Smooth muscle cell of the brain vasculature (primary cell): Measurements from ENCODE around the gene GDAP1L1.
"Not testable (repeated sequence)": the region's sequence is repeated elsewhere in the genome, so short reads cannot be mapped to it uniquely, and the experiment has no call there.

Source experiments
- DNase-seq: peaks from one replicate; pipeline ENCODE4 v3.0.0-alpha.2; 2012; ENCODE audit warnings: low read depth, low spot score

Gene GDAP1L1

GRCh38 chr20:44219791-44220190, 27.3 kb upstream of the GDAP1L1 start:
- DNase-seq = no peak

- DNase-seq = no peak
Observed at GRCh38 chr20:44221368-44221954, 25.6 kb upstream of the GDAP1L1 start.

DNA sequence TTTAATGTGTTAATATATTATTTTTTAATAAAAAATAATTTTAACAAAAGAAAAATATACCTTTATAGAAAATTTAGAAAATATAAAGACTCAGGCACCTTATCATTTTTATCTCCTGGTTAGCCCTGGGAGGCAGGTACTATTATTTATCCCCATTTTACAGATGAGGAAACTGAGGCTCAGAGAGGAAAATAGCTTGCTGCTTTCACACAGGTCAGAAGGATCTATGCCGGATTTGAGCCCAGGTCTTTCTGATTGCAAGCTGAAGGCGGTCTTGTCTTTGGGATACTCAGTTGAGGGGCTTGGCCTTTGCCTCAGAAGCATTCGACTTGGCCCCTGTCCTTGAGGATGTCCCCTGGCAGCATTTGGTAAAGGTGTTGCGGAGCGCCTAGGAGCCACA, 25.1 kb upstream of the GDAP1L1 start:
- no peak for DNase-seq

GRCh38 chr20:44222633-44223368, 24.3 kb upstream of the GDAP1L1 start:
- no peak for DNase-seq

DNA sequence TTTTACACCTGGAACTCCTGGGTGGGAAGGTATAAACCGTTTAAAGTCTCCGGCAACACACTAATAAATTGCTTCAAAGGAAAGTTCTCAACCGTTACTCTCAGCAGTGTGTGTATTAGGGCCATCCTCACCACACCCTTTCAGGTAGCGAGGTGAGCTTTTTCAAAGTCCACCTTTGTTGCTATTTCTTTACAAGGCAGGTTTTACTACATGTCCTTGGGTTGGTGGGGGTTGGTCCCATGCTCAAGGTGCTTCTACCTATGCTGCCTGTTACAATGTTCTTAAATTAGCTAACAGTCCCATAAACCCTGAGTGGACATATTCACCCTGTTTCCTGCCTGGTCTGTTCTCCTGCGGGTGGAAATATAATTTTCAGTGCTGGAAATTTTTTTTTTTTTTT, 23.4 kb upstream of the GDAP1L1 start:
- DNase-seq = no peak

GRCh38 chr20:44224637-44225036, 22.5 kb upstream of the GDAP1L1 start:
- no peak for DNase-seq

GRCh38 chr20:44228465-44229258, 18.4 kb upstream of the GDAP1L1 start:
- no peak for DNase-seq

DNA sequence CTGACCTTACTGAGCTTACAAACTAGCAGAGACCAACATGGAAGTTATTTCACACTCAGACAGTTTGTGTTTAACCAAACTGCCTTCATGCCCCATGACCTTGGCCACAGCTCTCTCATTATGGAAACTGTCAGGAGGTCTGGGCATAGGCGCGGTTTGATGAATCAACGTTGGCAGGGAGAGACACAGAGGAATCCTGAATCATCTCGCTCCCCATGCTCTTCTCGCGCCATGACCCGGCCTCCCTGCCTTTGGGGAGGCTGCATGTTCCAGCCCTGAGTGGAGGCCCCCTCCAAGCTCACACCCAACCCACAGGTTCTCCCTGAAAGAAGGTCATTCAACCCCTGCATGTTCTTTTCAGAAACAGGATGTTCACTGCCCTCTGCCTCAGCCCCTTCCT, 15.9 kb upstream of the GDAP1L1 start:
- DNase-seq = no peak

GRCh38 chr20:44231713-44232468, 15.2 kb upstream of the GDAP1L1 start:
- no peak for DNase-seq

GRCh38 chr20:44232469-44232856, 14.6 kb upstream of the GDAP1L1 start:
- not testable (repeated sequence) for DNase-seq

- DNase-seq = no peak
Observed at GRCh38 chr20:44233436-44234016, 13.6 kb upstream of the GDAP1L1 start.

- no peak for DNase-seq
Observed at GRCh38 chr20:44234566-44235317, 12.4 kb upstream of the GDAP1L1 start.

- no peak for DNase-seq
Observed at GRCh38 chr20:44235702-44236101, 11.4 kb upstream of the GDAP1L1 start.

GRCh38 chr20:44236840-44237239, 10.3 kb upstream of the GDAP1L1 start:
- not testable (repeated sequence) for DNase-seq

GRCh38 chr20:44241796-44242195, 5.3 kb upstream of the GDAP1L1 start:
- no peak for DNase-seq

DNA sequence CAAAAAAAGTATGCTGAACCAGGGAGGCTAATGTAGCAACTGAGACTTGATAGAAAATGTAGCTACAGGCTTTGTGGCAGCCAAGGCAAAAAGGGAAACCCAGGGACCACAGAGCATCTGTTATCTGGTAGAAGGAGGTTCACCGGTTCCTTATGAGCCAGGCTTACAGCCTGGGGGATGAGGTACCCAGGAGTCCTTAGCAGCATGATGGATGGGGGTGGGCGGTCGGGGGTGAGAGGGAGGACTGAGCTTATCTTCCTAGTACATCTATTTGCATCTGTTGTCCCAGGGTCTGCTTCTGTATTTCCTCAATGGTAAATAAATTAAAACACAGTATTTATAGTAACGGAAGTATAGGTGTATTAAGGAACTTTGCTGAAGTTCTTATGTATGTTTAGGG, 1.1 kb upstream of the GDAP1L1 start:
- no peak for DNase-seq

GRCh38 chr20:44247586-44248409, 690 bp downstream of the GDAP1L1 start:
- DNase-seq = no peak

DNA sequence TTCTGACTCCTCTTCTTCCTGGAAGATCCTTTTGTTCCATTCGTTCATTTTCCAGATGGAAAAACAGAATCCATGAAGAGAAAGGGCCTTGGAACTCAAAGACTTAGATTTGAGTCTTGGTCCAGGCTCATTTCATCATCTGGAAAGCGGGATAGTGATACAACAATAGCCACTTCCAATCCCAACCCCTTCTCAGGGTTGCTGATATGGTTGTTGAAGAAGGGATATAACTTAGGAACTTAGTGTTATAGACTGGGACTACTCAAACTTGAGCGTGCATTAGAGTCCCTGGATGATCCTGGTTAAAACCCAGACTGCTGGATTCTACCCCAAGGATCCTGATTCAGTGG, 1.3 kb downstream of the GDAP1L1 start:
- no peak for DNase-seq

DNA sequence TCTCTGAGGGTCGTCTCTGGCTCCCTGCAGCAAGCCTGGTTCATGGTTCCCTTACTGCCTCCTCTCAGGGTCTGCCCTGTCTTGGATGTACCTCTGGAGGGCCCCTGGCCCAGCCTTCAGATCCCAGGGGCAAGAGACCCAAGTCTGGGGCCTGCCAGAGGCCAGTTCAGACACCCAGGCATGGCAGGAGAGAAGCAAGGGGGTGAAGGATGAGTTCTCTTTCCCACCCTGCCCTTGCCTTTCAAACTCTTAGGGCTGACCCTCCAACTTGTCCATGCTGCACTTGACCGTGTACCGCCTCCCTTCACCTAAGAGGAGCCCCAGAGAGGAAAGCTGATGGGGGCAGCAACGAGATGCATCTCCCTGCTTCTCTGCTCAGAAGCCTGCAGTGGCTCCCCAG, 4.2 kb downstream of the GDAP1L1 start:
- DNase-seq = no peak

- no peak for DNase-seq
Observed at GRCh38 chr20:44253528-44253927, 6.4 kb downstream of the GDAP1L1 start.
